SK-N-MC (cell line): ENCODE measurements around the gene CDK6.

Experiments used
- EZH2 ChIP-seq: fragments of 200-600 bp; sonication (generic); IDR thresholded peaks from one replicate; pipeline ENCODE4 v1.6.1; 2017; ENCODE audit warnings: antibody characterized with exemption
- FOXP2 ChIP-seq: optimal IDR thresholded peaks from 2 replicates; pipeline ENCODE3; 2011; ENCODE audit warnings: mild to moderate bottlenecking, moderate library complexity; ENCODE audit not compliant: insufficient read depth; ENCODE audit errors: extremely low read length, control extremely low read depth
- POLR2AphosphoS5 ChIP-seq: IDR thresholded peaks from 2 replicates; pipeline ENCODE4 v1.6.1; 2012; ENCODE audit warnings: mild to moderate bottlenecking, low read depth, low read length, borderline replicate concordance

DNA sequence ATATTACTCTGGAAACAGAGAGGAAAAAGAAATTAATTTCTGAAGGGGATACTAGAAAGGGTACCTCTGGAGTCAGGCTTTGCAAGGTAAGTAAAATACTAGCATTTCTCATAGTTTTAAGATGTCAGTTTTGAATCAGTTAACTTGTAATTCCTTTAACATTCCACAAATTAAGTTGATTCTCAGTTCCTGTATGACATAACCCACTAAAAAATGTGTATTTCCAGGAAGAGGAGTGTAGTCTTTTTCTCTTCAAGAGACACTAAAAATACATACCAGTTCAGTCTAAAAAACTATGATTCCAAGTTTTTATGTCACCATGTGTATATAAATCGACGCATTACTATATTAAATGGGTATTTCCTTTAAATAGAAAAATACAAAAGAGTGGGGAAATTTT lies 113.2 kb downstream of the CDK6 start:
- TF ChIP-seq EZH2: no peak
- no peak for TF ChIP-seq POLR2AphosphoS5
- no peak for TF ChIP-seq FOXP2
